Dendritic cell treated with granulocyte-macrophage colony-stimulating factor and Interleukin-4, amounts not matched to agents 40 ng/mL and 50 ng/mL, for 4 days (primary cell): ENCODE results near the gene RHOT1.
"Not testable (repeated sequence)": the region's sequence is repeated elsewhere in the genome, so short reads cannot be mapped to it uniquely, and the experiment has no call there.

Experiments used
- H3K27ac Mint-ChIP-seq: one replicate; pipeline ENCODE4 v1.8.0; 2022; ENCODE audit warnings: mild to moderate bottlenecking, mixed read lengths
- H3K27me3 Mint-ChIP-seq: one replicate; pipeline ENCODE4 v1.8.0; 2022; ENCODE audit warnings: mild to moderate bottlenecking, mixed read lengths
- H3K36me3 Mint-ChIP-seq: one replicate; pipeline ENCODE4 v1.8.0; 2022; ENCODE audit warnings: low read depth, mixed read lengths
- H3K4me1 Mint-ChIP-seq: one replicate; pipeline ENCODE4 v1.8.0; 2022; ENCODE audit warnings: low read depth, mixed read lengths
- H3K4me3 Mint-ChIP-seq: one replicate; pipeline ENCODE4 v1.8.0; 2022; ENCODE audit warnings: mild to moderate bottlenecking, moderate library complexity, mixed read lengths
- H3K9me3 Mint-ChIP-seq: one replicate; pipeline ENCODE4 v1.8.0; 2022; ENCODE audit warnings: mixed read lengths
- intact Hi-C: fragments of 100-400 bp; cut with micrococcal nuclease; formaldehyde crosslinking; loops from one replicate; pipeline ENCODE4 v1.15.0; 2022

The RHOT1 gene

DNA sequence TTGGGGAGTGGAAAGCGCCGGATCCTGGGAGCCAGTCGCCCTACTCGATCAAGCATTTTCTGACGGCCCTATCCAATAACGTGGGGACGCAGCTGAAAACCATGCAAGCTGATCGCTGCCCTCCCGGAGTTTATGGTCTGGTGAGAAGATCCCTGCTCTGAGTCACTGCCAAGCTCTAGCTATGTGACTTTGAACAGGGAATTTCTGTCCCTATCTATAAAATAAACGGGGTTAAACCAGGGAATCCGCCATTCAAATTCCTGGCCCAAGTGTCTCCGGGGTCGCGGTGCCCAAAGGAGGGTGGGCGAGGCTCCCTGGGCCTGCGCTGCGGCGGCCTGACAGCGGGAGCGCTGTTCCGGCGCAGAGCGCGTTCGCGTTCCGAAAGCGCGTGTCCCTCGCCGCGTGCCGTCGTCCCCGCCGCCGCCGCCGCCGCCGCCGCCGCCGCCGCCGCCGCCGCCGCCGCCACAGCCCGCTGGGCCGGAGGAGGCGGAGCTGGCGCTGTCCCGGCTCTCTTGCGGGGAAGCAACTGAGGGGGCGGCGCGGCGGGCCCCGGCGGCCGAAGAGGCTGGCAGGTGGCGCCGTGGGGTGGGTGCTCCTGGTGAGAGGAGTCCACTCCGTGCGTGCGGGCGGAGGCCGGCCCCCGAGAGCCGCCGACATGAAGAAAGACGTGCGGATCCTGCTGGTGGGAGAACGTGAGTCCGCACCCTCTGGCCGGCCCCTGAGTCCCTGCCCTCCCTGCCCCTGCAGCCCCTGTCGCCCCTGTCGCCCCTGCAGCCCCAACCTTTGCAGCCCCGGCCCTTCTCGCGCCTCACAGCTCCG is at the start of gene RHOT1:
Gene RHOT1 (plus strand): TSS at position 465 of the 819 bp plus-strand sequence. CDS start 191 bp downstream, at position 656.
- peak within 1 kb of the TSS; percentile 91 for H3K27ac Mint-ChIP-seq
- H3K4me3 Mint-ChIP-seq = peak within 1 kb of the TSS; percentile 94
- H3K4me1 Mint-ChIP-seq = peaks cover 27% of the 10 kb centered on the region
- no peaks in the 10 kb centered on the region for H3K27me3 Mint-ChIP-seq
- H3K36me3 Mint-ChIP-seq = peaks cover 10% of the 10 kb centered on the region
- H3K9me3 Mint-ChIP-seq = no peaks in the 10 kb centered on the region
- intact Hi-C loops = no loop called here

DNA sequence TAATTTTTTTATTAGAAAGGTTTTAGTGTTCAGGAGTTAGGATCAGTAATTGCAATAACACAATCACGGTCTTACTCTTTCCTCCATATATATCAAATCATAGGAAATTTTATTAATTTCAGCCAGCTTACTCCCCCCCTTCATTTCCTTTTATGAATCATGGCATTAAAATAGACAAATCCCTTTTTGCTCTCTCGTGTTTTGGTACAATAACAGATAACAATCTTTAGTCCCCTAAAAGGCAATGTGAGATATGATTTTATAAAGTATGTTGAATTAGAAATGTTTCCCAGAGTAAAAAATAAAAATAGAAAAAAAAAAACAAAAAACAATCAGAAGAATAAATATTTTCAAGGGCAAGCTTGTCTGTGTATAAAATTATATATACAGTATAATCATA is 42.6 kb upstream of the RHOT1 start:
- intact Hi-C loops = no loop called here
- Mint-ChIP-seq H3K4me1 (peaks cover 14% of the 10 kb centered on the region), H3K4me3 (no peak overlapping the region), H3K9me3 (no peaks in the 10 kb centered on the region), H3K27me3 (peaks cover 1% of the 10 kb centered on the region), H3K36me3 (no peaks in the 10 kb centered on the region), H3K27ac (no peak overlapping the region)

DNA sequence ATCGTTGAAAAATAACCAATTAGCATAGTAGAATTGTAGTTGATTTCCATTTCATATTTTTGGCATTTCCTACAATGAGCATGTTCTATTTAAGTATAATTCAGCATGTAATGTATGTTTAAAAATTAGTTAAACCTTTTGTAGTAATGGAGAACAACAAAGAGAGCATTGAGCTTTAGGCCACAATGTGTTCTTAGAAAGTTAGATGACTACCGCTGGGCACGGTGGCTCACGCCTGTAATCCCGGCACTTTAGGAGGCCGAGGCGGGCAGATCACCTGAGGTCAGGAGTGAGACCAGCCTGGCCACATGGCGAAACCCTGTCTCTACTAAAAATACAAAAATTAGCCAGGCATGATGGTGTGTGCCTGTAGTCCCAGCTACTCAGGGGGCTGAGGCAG is 42.0 kb upstream of the RHOT1 start:
- intact Hi-C loops, H3K9me3 Mint-ChIP-seq, H3K36me3 Mint-ChIP-seq, H3K4me3 Mint-ChIP-seq, H3K27ac Mint-ChIP-seq, H3K27me3 Mint-ChIP-seq: not testable (repeated sequence)
- H3K4me1 Mint-ChIP-seq = peaks cover 14% of the 10 kb centered on the region

DNA sequence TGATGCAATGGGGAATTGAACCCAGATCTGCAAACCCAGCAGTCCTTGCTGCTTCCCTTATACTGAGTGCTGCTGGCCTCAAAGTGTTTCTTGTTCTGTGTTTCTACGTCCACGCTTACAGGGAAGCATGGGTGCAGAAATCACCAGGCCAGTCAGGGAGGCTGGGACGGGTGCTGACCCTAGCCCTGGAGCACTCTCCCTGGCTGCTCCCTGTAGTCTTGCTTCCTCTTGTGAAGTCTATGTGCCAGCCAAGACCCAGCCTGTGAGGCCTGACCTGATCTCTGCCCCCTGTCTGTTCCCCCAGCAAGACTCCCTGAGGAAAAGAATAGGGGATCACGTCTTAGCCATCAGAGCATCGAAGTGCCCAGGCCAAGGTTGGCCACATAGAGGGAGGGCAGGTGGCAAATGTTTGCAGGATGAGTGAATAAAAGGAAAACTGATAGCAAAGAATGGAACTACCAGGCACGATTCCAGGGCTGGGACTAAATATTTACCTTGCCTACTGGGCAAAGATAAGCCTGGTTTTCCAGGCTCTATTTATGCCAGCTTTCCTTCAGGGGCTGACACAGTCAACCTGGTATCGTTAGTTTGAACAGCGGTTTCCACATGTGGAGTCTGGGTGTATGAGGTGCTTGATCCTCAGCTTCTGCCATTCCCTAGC is 41.2 kb upstream of the RHOT1 start:
- no peaks in the 10 kb centered on the region for H3K36me3 Mint-ChIP-seq
- intact Hi-C loops = no loop called here
- no peaks in the 10 kb centered on the region for H3K9me3 Mint-ChIP-seq
- H3K27me3 Mint-ChIP-seq = peaks cover 1% of the 10 kb centered on the region
- no peak overlapping the region for H3K27ac Mint-ChIP-seq
- H3K4me3 Mint-ChIP-seq = no peak overlapping the region
- peaks cover 14% of the 10 kb centered on the region for H3K4me1 Mint-ChIP-seq

DNA sequence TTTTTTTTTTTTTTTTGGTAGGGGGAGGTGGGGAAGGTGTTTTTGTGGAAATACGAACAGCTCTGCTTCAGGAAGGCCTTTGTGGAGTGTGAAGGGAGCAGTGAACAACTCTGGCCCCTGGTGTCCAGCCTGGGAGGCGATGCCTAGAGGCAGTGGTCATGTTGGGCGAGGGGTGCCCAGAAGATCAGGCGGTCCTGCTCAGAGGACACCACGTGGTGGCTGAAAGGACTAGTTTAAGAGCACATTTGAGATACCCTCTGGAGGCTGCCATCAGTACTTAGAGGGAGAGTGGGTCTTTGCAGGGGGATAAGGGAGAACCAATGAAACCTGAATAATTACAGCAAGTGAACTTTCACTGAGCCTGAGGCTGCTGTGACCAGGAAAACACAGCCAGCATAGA is 40.1 kb upstream of the RHOT1 start:
- Mint-ChIP-seq H3K36me3 (no peaks in the 10 kb centered on the region), H3K4me1 (peaks cover 21% of the 10 kb centered on the region), H3K27ac (no peak overlapping the region), H3K9me3 (no peaks in the 10 kb centered on the region), H3K4me3 (no peak overlapping the region), H3K27me3 (peaks cover under 1% of the 10 kb centered on the region)
- intact Hi-C loops = no loop called here

DNA sequence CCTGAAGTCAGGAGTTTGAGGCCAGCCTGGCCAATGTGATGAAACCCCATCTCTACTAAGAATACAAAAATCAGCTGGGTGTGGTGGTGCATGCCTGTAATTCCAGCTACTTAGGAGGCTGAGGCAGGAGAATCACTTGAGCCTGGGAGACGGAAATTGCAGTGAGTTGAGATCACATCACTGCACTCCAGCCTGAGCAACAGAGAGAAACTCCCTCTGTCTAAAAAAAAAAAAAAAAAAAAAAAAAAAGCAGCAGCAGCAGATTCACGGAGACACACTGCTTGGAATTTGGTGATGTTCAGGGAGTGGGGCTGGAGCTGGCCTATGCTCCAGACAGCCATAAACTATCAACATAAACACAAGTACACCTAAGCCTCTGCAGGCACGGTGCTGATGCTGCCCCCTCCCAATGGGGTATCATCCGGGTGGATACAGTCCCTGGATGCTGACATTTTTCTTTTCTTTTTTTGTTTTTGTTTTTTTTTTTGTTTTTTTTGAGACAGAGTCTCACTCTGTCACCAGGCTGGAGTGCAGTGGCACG is 39.6 kb upstream of the RHOT1 start:
- H3K36me3 Mint-ChIP-seq = no peaks in the 10 kb centered on the region
- peaks cover 21% of the 10 kb centered on the region for H3K4me1 Mint-ChIP-seq
- intact Hi-C loops = no loop called here
- no peaks in the 10 kb centered on the region for H3K27me3 Mint-ChIP-seq
- H3K9me3 Mint-ChIP-seq = no peaks in the 10 kb centered on the region
- H3K4me3 Mint-ChIP-seq = no peak overlapping the region
- H3K27ac Mint-ChIP-seq = no peak overlapping the region

DNA sequence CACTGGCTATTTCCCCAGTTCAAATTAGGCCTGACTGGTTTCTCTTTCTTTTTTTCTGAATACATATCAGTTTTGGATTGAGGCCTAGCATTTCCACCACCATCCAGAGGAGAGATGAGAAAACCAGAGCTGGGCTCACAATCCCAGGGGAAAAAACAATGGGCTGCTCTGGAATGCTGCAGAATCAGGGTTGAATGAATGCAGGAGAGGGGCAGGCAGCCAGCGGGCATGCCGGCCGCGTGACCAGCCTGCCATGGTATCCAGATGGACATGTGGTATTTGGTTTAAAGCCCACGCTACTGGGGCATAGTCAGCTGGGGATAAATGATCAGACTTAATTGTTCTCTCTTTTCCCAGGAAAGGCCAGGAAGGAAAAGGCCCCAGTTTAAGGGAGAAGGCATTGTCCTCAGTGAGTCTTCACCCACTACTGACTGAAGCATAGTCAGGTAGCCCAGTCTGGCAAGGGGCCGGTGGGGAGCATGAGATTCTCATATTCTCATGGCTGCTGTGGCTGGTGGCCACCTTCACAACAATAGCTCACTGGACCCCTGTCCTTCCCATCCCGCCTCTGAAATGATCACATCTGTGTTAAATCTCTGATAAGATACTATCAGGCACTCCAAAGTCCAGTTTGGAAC is 38.7 kb upstream of the RHOT1 start:
- intact Hi-C loops = no loop called here
- Mint-ChIP-seq H3K27me3 (no peaks in the 10 kb centered on the region), H3K9me3 (no peaks in the 10 kb centered on the region), H3K4me1 (peaks cover 21% of the 10 kb centered on the region), H3K27ac (peak overlapping the region; percentile 3), H3K4me3 (no peak overlapping the region), H3K36me3 (no peaks in the 10 kb centered on the region)

DNA sequence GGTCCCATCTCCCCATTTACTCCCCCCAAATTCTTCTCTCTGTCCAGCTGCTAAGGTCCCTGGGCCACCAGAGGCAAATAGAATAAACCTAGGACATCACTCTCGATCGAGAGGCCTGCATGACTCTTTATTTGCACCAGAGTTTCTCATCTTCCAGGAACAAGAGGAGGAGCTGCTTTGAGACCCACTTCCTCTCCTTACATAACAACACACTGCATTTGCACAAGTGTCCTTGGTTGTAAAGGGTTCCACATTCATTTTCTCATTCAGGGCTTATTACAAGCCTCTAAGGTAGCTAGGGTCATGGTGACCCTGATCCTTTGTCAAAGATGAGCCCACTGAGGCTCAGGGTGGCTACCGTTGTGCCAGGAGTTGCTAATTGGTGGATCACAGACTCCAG is 38.1 kb upstream of the RHOT1 start:
- no peaks in the 10 kb centered on the region for H3K27me3 Mint-ChIP-seq
- intact Hi-C loops = no loop called here
- peaks cover 21% of the 10 kb centered on the region for H3K4me1 Mint-ChIP-seq
- peak overlapping the region; percentile 3 for H3K27ac Mint-ChIP-seq
- H3K4me3 Mint-ChIP-seq = no peak overlapping the region
- no peaks in the 10 kb centered on the region for H3K9me3 Mint-ChIP-seq
- H3K36me3 Mint-ChIP-seq = no peaks in the 10 kb centered on the region

DNA sequence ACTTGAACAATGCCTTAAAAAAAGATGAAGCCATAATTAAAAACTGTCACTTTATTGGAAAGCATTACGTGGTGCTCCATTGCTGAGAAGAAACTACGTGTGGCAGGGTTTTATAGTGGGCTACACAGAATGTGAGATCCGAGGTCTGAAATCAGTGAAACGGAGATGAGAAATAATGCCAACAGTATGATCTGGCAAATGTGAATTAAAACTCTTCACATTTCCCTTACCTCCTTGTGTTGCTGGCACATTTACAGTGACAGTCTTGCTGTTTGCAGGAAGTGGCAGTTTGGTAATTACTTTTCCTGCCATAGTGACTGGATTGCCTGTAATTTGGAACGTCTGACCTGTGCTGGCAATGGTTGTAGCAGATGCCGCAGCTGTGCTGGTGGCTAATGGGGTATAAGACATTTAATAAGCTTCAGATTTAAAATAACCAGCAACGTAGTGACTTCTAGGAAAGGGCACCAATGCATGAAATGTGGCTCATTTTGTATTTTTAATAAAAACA is 35.8 kb upstream of the RHOT1 start:
- intact Hi-C loops, H3K4me3 Mint-ChIP-seq, H3K9me3 Mint-ChIP-seq, H3K27me3 Mint-ChIP-seq, H3K27ac Mint-ChIP-seq, H3K36me3 Mint-ChIP-seq: not testable (repeated sequence)
- H3K4me1 Mint-ChIP-seq = peaks cover 23% of the 10 kb centered on the region

DNA sequence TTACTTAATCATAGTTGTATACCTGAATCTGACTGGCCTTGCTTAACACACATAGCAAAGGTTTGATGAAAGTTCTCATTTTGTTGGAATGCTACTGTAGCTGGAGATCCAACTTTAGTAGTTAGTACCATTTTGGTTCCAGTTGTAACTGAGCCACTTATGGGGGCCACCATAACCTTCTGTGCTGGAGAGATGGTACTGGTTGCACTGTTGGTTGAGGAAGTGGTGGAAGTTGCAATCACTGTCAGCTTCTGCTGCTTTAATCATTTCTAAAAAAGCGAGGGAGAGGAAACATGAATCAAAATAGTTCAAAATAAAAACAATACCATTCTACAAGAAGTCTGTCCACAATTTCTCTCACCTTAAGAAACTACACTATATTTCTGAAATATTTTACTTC is 35.1 kb upstream of the RHOT1 start:
- H3K27ac Mint-ChIP-seq, H3K9me3 Mint-ChIP-seq, H3K36me3 Mint-ChIP-seq, H3K4me3 Mint-ChIP-seq, intact Hi-C loops, H3K27me3 Mint-ChIP-seq: not testable (repeated sequence)
- peaks cover 28% of the 10 kb centered on the region for H3K4me1 Mint-ChIP-seq

DNA sequence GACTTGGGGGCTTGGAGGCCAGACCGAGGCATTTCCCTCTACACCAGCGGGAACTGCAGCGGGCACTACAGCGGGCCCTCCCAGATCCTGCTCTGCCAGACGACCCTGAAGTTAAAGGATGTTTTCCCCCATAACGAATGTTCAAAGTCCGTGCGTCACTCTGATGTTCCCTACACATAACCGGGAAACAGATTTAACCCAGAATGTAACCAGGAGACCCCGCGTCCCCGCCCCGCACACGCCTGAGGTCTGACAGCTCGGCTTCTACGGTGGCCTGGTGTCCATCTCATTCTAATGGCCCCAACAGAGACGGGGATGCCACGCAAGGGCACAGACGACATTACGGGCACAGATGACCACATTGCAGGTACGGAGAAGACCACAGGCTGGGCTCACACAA is 31.7 kb upstream of the RHOT1 start:
- Mint-ChIP-seq H3K4me1 (peaks cover 26% of the 10 kb centered on the region), H3K27ac (no peak overlapping the region), H3K4me3 (no peak overlapping the region), H3K27me3 (no peaks in the 10 kb centered on the region), H3K36me3 (no peaks in the 10 kb centered on the region), H3K9me3 (no peaks in the 10 kb centered on the region)
- intact Hi-C loops = no loop called here

DNA sequence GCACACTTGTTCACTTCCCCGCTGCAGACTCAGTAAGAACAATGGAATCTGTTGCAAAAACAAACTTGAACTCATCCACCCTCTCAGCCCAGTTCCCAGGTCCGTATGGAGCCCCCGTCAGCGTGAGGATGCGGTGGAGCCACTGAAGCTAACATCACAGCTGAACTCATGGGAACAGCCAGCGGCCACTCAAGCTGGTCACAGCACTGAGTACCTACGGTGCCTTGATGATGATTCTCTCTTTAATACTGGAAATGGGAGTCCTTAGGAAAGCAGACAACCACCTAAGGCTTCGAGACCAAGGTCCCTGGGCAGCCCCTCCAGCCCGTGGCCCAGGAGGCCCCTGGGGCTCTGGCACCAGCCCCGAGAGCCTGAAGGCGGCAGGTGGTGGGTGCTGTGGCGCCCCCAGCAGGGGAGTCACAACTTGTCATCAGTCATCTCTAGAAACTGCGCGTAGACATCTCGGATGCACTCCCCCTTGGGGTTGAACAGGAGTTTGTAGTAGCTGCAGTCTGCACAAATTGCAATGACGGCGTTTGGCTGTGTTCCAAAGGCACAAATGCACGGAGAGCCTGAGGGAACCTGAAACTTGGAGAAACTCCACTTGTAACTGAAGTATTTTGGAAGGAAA is 31.0 kb upstream of the RHOT1 start:
- H3K9me3 Mint-ChIP-seq = no peaks in the 10 kb centered on the region
- no peak overlapping the region for H3K4me3 Mint-ChIP-seq
- H3K36me3 Mint-ChIP-seq = no peaks in the 10 kb centered on the region
- intact Hi-C loops = no loop called here
- H3K27ac Mint-ChIP-seq = no peak overlapping the region
- peaks cover 25% of the 10 kb centered on the region for H3K4me1 Mint-ChIP-seq
- no peaks in the 10 kb centered on the region for H3K27me3 Mint-ChIP-seq

DNA sequence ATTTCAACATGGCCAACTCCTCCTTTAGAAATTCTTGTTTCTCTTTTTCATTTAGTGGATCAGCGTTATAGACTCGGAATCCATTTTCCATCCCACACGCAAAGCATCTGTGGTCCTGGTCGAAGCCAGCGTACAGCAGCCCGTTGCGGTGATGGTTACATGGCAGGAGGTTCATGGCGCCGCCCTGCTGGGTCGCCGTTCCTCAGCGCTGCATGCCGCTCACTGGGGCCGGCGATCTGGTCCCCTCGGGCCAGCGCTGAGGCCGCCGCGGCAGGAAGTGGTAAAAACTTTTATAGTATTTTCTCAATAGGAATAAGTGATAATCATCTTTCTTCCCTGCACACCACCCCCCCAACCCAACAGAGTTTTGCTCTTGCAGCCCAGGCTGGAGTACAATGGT is 29.9 kb upstream of the RHOT1 start:
- no peaks in the 10 kb centered on the region for H3K36me3 Mint-ChIP-seq
- H3K27ac Mint-ChIP-seq = no peak overlapping the region
- no peak overlapping the region for H3K4me3 Mint-ChIP-seq
- intact Hi-C loops = no loop called here
- H3K4me1 Mint-ChIP-seq = peaks cover 19% of the 10 kb centered on the region
- no peaks in the 10 kb centered on the region for H3K9me3 Mint-ChIP-seq
- H3K27me3 Mint-ChIP-seq = no peaks in the 10 kb centered on the region

DNA sequence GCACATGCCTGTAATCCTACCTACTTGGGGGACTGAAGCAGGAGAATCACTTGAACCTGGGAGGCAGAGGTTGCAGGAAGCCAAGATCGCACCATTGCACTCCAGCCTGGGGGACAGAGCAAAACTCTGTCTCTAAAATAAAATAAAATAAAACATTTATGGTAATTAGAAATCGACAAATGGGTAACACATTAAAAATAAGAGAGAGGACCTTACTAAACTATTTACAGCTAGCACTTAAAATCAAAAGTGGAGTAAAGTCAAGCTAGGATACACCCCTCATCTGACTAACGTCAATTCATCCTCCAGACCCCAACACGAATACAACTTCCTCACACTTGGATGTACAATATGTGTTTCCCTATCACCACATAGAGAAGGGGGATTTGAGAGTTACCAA is 27.8 kb upstream of the RHOT1 start:
- peaks cover 19% of the 10 kb centered on the region for H3K4me1 Mint-ChIP-seq
- intact Hi-C loops = no loop called here
- H3K36me3 Mint-ChIP-seq = no peaks in the 10 kb centered on the region
- no peak overlapping the region for H3K4me3 Mint-ChIP-seq
- no peak overlapping the region for H3K27ac Mint-ChIP-seq
- H3K9me3 Mint-ChIP-seq = no peaks in the 10 kb centered on the region
- H3K27me3 Mint-ChIP-seq = no peaks in the 10 kb centered on the region
